MCF 10A (cell line): ENCODE measurements around the gene EEA1. TPM values are rescaled to one million over a fixed set of nuclear protein-coding genes. Genes with fewer than 3 reads are reported as not detected.

Source experiments
- BruUV-seq: library from RNA; stranded (reverse); fragments of 400-500 nt; replicated peaks from 2 replicates; lab custom pipeline; 2021; lab: Mats Ljungman, UMichigan
- CTCF ChIA-PET: fragments of 300-600 bp; sonication (Branson Sonifier 250); formaldehyde crosslinking; extraction: SDS; loops from one replicate; lab custom pipeline; 2021; ENCODE audit warnings: antibody characterized with exemption, inconsistent platforms; lab: Yijun Ruan, JAX
- POLR2A ChIA-PET: fragments of 300-600, 350-650 bp; sonication (Branson Sonifier 250); formaldehyde crosslinking; extraction: SDS; loops from one replicate; lab custom pipeline; 2020; ENCODE audit warnings: antibody characterized with exemption, inconsistent platforms; lab: Yijun Ruan, JAX
- DNase-seq: peaks from one replicate; pipeline ENCODE4 v3.0.0-alpha.2; 2018; ENCODE audit not compliant: unreplicated experiment
- H3K27ac Mint-ChIP-seq: one replicate; pipeline ENCODE4 v1.8.0; 2022; ENCODE audit warnings: mild to moderate bottlenecking, low read depth, mixed read lengths; ENCODE audit not compliant: unreplicated experiment
- H3K27me3 Mint-ChIP-seq: one replicate; pipeline ENCODE4 v1.8.0; 2022; ENCODE audit warnings: mixed read lengths; ENCODE audit not compliant: insufficient read depth, unreplicated experiment
- H3K36me3 Mint-ChIP-seq: one replicate; pipeline ENCODE4 v1.8.0; 2022; ENCODE audit warnings: mild to moderate bottlenecking, moderate library complexity, mixed read lengths; ENCODE audit not compliant: insufficient read depth, unreplicated experiment
- H3K4me1 Mint-ChIP-seq: one replicate; pipeline ENCODE4 v1.8.0; 2022; ENCODE audit warnings: mixed read lengths; ENCODE audit not compliant: insufficient read depth, unreplicated experiment
- H3K4me3 Mint-ChIP-seq: one replicate; pipeline ENCODE4 v1.8.0; 2022; ENCODE audit warnings: mild to moderate bottlenecking, moderate library complexity, mixed read lengths; ENCODE audit not compliant: unreplicated experiment
- H3K9me3 Mint-ChIP-seq: one replicate; pipeline ENCODE4 v1.8.0; 2022; ENCODE audit warnings: mixed read lengths; ENCODE audit not compliant: unreplicated experiment
- CTCF ChIP-seq: fragments of 200-600 bp; IDR thresholded peaks from one replicate; pipeline ENCODE4 v1.8.0; 2022; ENCODE audit warnings: antibody characterized with exemption, mild to moderate bottlenecking; ENCODE audit not compliant: unreplicated experiment
- intact Hi-C: fragments of 100-400 bp; cut with micrococcal nuclease; formaldehyde crosslinking; loops from 2 replicates; pipeline ENCODE4 v1.14.1; 2022
- total RNA-seq: library from RNA; stranded (reverse); gene quantifications from 2 replicates; pipeline ENCODE4 v1.2.3, GENCODE V29; 2022

The EEA1 gene
- total RNA-seq, 1 experiment from 2014 or later, result 46.3 TPM

- Mint-ChIP-seq H3K27ac (no peak overlapping the region), H3K36me3 (no peaks in the 10 kb centered on the region), H3K9me3 (peaks cover 12% of the 10 kb centered on the region), H3K27me3 (no peaks in the 10 kb centered on the region), H3K4me1 (no peaks in the 10 kb centered on the region), H3K4me3 (no peak overlapping the region)
- no peak for DNase-seq
- ChIA-PET POLR2A (no interaction called here), CTCF (no interaction called here)
- no TSS peak for BruUV-seq
- no peak for TF ChIP-seq CTCF
- intact Hi-C loops, result no loop called here
Measured at GRCh38 chr12:92726850-92727249, 202.2 kb downstream of the EEA1 start.

GRCh38 chr12:92722897-92723296 is 206.2 kb downstream of the EEA1 start:
- H3K27me3 Mint-ChIP-seq, result no peaks in the 10 kb centered on the region
- no peak overlapping the region for H3K27ac Mint-ChIP-seq
- no peaks in the 10 kb centered on the region for H3K36me3 Mint-ChIP-seq
- intact Hi-C loops, result no loop called here
- H3K9me3 Mint-ChIP-seq, result peaks cover 12% of the 10 kb centered on the region
- no peak for DNase-seq
- BruUV-seq, result no TSS peak
- no peak for TF ChIP-seq CTCF
- POLR2A ChIA-PET, result interaction anchor here (0.6 kb wide), 1 partner anchor 582 kb away, joined by 3 read pairs; no protein-coding TSS in a partner anchor
- H3K4me1 Mint-ChIP-seq, result peaks cover 6% of the 10 kb centered on the region
- H3K4me3 Mint-ChIP-seq, result no peak overlapping the region
- CTCF ChIA-PET, result no interaction called here

GRCh38 chr12:92721656-92722055 is 207.4 kb downstream of the EEA1 start:
- no peaks in the 10 kb centered on the region for H3K27me3 Mint-ChIP-seq
- H3K27ac Mint-ChIP-seq, result no peak overlapping the region
- no peak for TF ChIP-seq CTCF
- intact Hi-C loops, result no loop called here
- no peak overlapping the region for H3K4me3 Mint-ChIP-seq
- H3K9me3 Mint-ChIP-seq, result peaks cover 12% of the 10 kb centered on the region
- no peaks in the 10 kb centered on the region for H3K36me3 Mint-ChIP-seq
- DNase-seq, result no peak
- no TSS peak for BruUV-seq
- ChIA-PET POLR2A (interaction anchor here (0.6 kb wide), 1 partner anchor 843 kb away, joined by 3 read pairs; no protein-coding TSS in a partner anchor), CTCF (interaction anchor here (0.7 to 0.8 kb wide), 2 partner anchors 8 kb away, joined by 3 to 4 read pairs; no protein-coding TSS in a partner anchor)
- peaks cover 6% of the 10 kb centered on the region for H3K4me1 Mint-ChIP-seq

GRCh38 chr12:92721130-92721529 is 208.0 kb downstream of the EEA1 start:
- POLR2A ChIA-PET, result interaction anchor here (0.9 kb wide), 1 partner anchor 12 kb away, joined by 3 read pairs; no protein-coding TSS in a partner anchor
- Mint-ChIP-seq H3K36me3 (no peaks in the 10 kb centered on the region), H3K27me3 (no peaks in the 10 kb centered on the region), H3K9me3 (peaks cover 12% of the 10 kb centered on the region), H3K4me1 (peaks cover 6% of the 10 kb centered on the region), H3K4me3 (no peak overlapping the region), H3K27ac (no peak overlapping the region)
- no TSS peak for BruUV-seq
- CTCF ChIA-PET, result interaction anchor here (0.5 to 0.8 kb wide), 3 partner anchors 8 to 24 kb away, joined by 3 to 4 read pairs (median 3); no protein-coding TSS in a partner anchor
- DNase-seq, result no peak
- no peak for TF ChIP-seq CTCF
- intact Hi-C loops, result no loop called here

Other genes starting within 250 kb of the EEA1 start
- gene PLEKHG7, start 226.3 kb downstream of the EEA1 start, total RNA-seq, result not detected in 2 replicates